Daoy (cell line): ENCODE measurements around the gene RPL29. TPM values are rescaled to one million over a fixed set of nuclear protein-coding genes. Genes with fewer than 3 reads are reported as not detected.

Experiments used
- DNase-seq: peaks from one replicate; pipeline ENCODE4 v3.0.0-alpha.2; 2015; ENCODE audit warnings: low read depth
- total RNA-seq: library from RNA; depleted of rRNA; stranded (reverse); fragments of >200 nt; shearing (Covaris generic); gene quantifications from 2 replicates; pipeline ENCODE4 v1.2.3, GENCODE V29; 2014

The RPL29 gene
- total RNA-seq, 1 experiment from 2014 or later, result 1,191 TPM

- no peak for DNase-seq
Observed at GRCh38 chr3:52025453-52025852, 29.8 kb upstream of the RPL29 start.

GRCh38 chr3:52024765-52025452 lies 29.2 kb upstream of the RPL29 start:
- no peak for DNase-seq

- DNase-seq, result no peak
Observed at GRCh38 chr3:52023860-52024764, 28.4 kb upstream of the RPL29 start.

- no peak for DNase-seq
Observed at GRCh38 chr3:52023101-52023770, 27.5 kb upstream of the RPL29 start.

GRCh38 chr3:52022323-52023100 lies 26.8 kb upstream of the RPL29 start:
- DNase-seq, result no peak

GRCh38 chr3:52021489-52022268 lies 26.0 kb upstream of the RPL29 start:
- no peak for DNase-seq

- DNase-seq, result no peak
Observed at GRCh38 chr3:52020796-52021195, 25.1 kb upstream of the RPL29 start.

- no peak for DNase-seq
Observed at GRCh38 chr3:52019352-52020080, 23.8 kb upstream of the RPL29 start.

GRCh38 chr3:52018319-52019000 lies 22.8 kb upstream of the RPL29 start:
- DNase-seq, result no peak

GRCh38 chr3:52017586-52017985 lies 21.9 kb upstream of the RPL29 start:
- no peak for DNase-seq

GRCh38 chr3:52015438-52016228 lies 19.9 kb upstream of the RPL29 start:
- no peak for DNase-seq

- DNase-seq, result no peak
Observed at GRCh38 chr3:52014613-52015012, 18.9 kb upstream of the RPL29 start.

GRCh38 chr3:52013802-52014598 lies 18.3 kb upstream of the RPL29 start:
- no peak for DNase-seq

- DNase-seq, result no peak
Observed at GRCh38 chr3:52012699-52013098, 17.0 kb upstream of the RPL29 start.

- DNase-seq, result no peak
Observed at GRCh38 chr3:52010431-52010830, 14.7 kb upstream of the RPL29 start.

- no peak for DNase-seq
Observed at GRCh38 chr3:52007291-52007690, 11.6 kb upstream of the RPL29 start.

GRCh38 chr3:52006820-52007133 lies 11.1 kb upstream of the RPL29 start:
- no peak for DNase-seq
